ENCODE measurements around the gene OR4K2. TPM values are rescaled to one million over a fixed set of nuclear protein-coding genes. Genes with fewer than 3 reads are reported as not detected.
A peak's percentile ranks its signal among the peaks of the same experiment; 100 is the strongest.

Gene OR4K2
- total RNA-seq, 4 donors from 2014 or later = not detected

DNA sequence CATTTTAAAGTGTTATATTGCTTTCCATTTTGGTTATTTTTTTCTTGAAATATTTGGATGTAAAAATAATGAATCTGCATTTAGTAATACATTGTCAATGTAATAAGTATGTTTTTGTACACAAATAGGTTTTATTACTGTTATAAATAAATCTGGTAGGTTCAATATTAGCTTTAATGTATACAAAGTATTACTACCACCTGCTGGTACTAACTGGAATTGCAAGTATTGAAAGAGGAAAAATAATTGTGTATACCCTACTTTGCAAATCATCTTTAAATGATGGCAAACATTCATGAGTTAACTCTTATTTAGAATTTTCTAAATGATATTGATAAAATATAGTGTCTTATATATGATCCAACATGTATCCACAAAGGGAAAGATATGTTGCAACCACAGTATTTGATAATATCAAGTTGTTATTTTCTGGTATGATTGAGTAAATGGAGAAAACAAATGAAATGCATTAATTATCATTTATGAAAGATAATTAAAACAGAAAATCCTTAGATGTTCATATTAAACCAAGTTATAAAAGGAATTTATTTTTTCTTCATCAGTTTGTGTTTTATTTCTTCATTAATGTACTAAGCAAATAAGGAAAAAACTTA, 3.2 kb downstream of the OR4K2 start:
- no peak for ATAC-seq (ENCODE audit: low FRiP score)
- TF ChIP-seq, protein P1, sequence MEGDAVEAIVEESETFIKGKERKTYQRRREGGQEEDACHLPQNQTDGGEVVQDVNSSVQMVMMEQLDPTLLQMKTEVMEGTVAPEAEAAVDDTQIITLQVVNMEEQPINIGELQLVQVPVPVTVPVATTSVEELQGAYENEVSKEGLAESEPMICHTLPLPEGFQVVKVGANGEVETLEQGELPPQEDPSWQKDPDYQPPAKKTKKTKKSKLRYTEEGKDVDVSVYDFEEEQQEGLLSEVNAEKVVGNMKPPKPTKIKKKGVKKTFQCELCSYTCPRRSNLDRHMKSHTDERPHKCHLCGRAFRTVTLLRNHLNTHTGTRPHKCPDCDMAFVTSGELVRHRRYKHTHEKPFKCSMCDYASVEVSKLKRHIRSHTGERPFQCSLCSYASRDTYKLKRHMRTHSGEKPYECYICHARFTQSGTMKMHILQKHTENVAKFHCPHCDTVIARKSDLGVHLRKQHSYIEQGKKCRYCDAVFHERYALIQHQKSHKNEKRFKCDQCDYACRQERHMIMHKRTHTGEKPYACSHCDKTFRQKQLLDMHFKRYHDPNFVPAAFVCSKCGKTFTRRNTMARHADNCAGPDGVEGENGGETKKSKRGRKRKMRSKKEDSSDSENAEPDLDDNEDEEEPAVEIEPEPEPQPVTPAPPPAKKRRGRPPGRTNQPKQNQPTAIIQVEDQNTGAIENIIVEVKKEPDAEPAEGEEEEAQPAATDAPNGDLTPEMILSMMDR (IDR thresholded peaks at IDR 0.05) = no peak
- no peak for DNase-seq (ENCODE audit: low spot score)

DNA sequence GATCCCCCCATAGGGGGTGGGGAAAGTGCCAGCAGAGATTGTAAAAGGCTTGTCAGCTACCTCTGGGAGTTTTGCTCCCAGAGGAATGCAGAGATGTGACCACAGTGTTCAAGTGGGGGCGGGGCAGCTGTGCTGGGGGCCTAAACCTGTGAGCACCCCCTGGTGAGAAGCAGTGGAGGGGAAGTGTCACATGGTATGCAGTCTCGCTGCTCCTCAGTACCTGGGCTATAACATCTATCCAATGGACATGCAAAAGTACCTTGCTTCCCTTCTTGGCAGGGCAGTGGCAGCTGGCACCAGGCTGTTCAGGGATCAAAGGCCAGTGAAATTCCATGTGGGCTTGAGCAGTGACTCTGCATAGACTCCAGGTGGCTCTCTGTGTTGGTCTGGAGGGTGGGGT, 20.3 kb downstream of the OR4K2 start:
- ATAC-seq (ENCODE audit: low FRiP score) = peak; percentile 35
- DNase-seq (ENCODE audit: low spot score) = no peak
- TF ChIP-seq, protein P1 (IDR thresholded peaks at IDR 0.05) = no peak

DNA sequence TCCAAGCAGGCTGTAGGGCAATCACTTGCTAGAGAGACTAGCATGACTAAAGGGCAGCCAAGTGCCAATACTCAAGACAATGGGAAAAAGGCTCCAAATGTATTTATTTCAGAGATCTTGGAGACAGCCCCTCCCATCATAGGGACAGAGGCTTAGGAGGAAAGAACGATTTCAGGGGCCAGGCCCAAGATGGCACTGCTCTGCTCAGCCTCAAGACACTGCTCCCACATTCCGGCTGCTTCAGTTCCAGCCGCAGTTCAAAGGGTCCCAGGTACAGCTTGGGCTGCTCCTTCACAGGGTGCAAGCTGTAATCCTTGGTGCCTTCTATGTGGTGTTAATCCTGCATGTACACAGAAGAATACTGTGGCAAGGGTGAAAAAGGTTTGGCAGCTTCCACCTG, 26.1 kb downstream of the OR4K2 start:
- TF ChIP-seq, protein P1 (IDR thresholded peaks at IDR 0.05) = no peak

DNA sequence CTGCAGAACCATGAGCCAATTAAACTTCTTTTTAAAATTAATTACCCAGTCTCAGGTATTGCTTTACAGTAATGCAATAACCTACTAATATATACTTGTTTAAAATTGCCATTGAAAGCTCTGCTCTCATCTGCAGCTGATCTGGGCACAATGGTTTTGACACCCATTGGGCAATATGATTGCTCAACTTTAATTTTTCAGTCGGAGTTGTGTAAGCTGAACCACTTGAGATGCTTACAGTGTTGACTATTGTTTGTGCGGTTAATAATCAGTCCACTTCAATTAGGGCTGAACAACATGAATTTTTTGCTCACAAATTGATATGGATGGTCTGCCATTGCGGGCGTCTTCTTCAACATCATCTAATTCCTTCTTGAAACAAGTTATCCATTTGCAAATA, 27.5 kb downstream of the OR4K2 start:
- ATAC-seq (ENCODE audit: low FRiP score) (no peak), DNase-seq (ENCODE audit: low spot score) (no peak)
- TF ChIP-seq, protein P1 (IDR thresholded peaks at IDR 0.05) = no peak

More for the DNA sequence above, 26.1 kb downstream of the OR4K2 start:
- ATAC-seq (ENCODE audit: low FRiP score) = no peak
- no peak for DNase-seq (ENCODE audit: low spot score)

DNA sequence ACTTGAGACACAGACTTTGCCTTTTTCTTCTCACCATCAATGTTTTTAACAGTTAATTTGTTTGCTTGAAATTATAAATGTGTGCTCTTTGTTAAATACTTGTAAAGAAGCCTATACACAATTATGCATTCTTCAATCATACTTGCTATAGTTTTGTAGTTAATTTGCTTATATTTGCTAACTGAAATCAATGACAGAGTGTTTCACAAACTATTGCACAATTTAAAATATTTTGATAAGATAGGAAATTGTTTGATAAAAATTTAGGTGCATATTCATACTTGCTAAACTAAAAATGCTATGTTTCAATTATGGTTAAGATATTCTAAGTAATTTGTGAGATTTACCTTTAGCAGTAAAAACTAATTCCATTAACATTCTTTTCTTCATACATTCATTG, 31.7 kb downstream of the OR4K2 start:
- DNase-seq (ENCODE audit: low spot score) = no peak
- ATAC-seq (ENCODE audit: low FRiP score) = no peak
- TF ChIP-seq, protein P1 (IDR thresholded peaks at IDR 0.05) = no peak

DNA sequence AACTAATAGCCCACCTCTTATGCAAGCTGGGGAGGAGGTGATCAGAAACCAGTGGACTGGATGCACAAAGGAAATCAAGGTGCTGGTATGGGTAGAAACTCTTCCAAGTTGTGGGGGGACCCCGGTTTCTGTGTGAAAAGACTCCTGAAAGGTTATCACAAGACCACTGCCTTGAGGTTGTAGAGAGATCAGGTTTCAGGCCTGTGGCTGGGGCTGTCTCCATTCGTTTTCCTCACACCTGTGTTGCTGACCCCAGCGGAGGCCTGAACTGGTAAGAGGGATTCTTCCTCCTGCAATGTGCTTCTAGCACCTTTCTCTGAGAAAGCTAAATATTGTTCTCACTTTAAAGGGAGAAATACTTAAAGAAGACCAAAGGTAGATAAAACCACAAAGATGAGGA, 36.2 kb downstream of the OR4K2 start:
- TF ChIP-seq, protein P1 (IDR thresholded peaks at IDR 0.05) = no peak
- DNase-seq (ENCODE audit: low spot score) = no peak
- ATAC-seq (ENCODE audit: low FRiP score) = no peak

DNA sequence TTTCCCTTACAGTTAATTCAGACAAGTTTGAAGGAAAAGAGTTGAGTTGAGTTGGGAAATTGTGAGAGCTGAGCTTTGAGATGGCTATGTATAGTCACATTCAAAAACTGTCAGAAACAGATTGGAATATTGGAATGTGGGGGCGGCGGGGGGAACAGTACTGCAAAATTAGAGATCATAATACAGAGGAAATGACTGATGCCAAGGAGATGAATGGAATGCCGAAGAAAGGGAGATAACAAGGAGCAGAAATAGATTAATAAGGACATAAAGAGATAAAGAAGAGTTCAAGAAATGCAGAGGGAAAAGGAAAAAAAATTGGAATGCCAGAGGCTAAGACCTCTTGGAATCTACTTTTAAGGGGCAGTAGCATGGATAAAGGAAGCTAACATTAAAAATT, 42.3 kb downstream of the OR4K2 start:
- TF ChIP-seq, protein P1 (IDR thresholded peaks at IDR 0.05) = no peak
- ATAC-seq (ENCODE audit: low FRiP score) (no peak), DNase-seq (ENCODE audit: low spot score) (no peak)
